Measurements from ENCODE around the gene BANP. TPM values are rescaled to one million over a fixed set of nuclear protein-coding genes. Genes with fewer than 3 reads are reported as not detected.

Gene BANP
- total and polyA plus RNA-seq, 4 donors = 10.3 to 56.6 (median 20.1) TPM

- Histone ChIP-seq H3K36me3 (ENCODE audit: control insufficient read depth in 4 of 4, insufficient read depth in 4 of 4, low read length in 4 of 4) (no peaks in the 10 kb centered on the region), H3K27ac (ENCODE audit: low read depth in 1 of 2, low read length in 1 of 2) (no peak overlapping the region), H3K27me3 (ENCODE audit: control insufficient read depth in 3 of 3, insufficient read depth in 3 of 3, low read length in 2 of 3) (peaks cover 0 to 2% (median 0%) of the 10 kb centered on the region in 3 donors), H3K9ac (ENCODE audit: insufficient read depth in 1 of 2, low read length in 2 of 2) (no peak overlapping the region), H3K4me3 (no peak overlapping the region), H3K9me3 (ENCODE audit: control insufficient read depth in 4 of 4, insufficient read depth in 3 of 4, low read length in 3 of 4) (no peaks in the 10 kb centered on the region), H3K4me1 (ENCODE audit: control insufficient read depth in 5 of 5, insufficient read depth in 5 of 5, low read length in 5 of 5) (no peaks in the 10 kb centered on the region)
- TF ChIP-seq, protein P1, sequence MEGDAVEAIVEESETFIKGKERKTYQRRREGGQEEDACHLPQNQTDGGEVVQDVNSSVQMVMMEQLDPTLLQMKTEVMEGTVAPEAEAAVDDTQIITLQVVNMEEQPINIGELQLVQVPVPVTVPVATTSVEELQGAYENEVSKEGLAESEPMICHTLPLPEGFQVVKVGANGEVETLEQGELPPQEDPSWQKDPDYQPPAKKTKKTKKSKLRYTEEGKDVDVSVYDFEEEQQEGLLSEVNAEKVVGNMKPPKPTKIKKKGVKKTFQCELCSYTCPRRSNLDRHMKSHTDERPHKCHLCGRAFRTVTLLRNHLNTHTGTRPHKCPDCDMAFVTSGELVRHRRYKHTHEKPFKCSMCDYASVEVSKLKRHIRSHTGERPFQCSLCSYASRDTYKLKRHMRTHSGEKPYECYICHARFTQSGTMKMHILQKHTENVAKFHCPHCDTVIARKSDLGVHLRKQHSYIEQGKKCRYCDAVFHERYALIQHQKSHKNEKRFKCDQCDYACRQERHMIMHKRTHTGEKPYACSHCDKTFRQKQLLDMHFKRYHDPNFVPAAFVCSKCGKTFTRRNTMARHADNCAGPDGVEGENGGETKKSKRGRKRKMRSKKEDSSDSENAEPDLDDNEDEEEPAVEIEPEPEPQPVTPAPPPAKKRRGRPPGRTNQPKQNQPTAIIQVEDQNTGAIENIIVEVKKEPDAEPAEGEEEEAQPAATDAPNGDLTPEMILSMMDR (IDR thresholded peaks at IDR 0.05; ENCODE audit: control extremely low read depth, extremely low read depth) = no peak
- ATAC-seq (ENCODE audit: insufficient read depth, low FRiP score) = no peak
- 62 to 79% methylated on average over 14 of the region's 14 CpGs for whole genome bisulfite sequencing, 2 donors
- no peak for DNase-seq
Measured at GRCh38 chr16:87922250-87922871, 28.9 kb upstream of the BANP start.

GRCh38 chr16:87924041-87924810 lies 27.0 kb upstream of the BANP start:
- no peak overlapping the region for H3K4me3 ChIP-seq
- no peak overlapping the region for H3K9ac ChIP-seq (ENCODE audit: insufficient read depth in 1 of 2, low read length in 2 of 2)
- H3K27me3 ChIP-seq (ENCODE audit: control insufficient read depth in 3 of 3, insufficient read depth in 3 of 3, low read length in 2 of 3) = peaks cover 0 to 2% (median 0%) of the 10 kb centered on the region in 3 donors
- no peaks in the 10 kb centered on the region for H3K4me1 ChIP-seq (ENCODE audit: control insufficient read depth in 5 of 5, insufficient read depth in 5 of 5, low read length in 5 of 5)
- H3K36me3 ChIP-seq (ENCODE audit: control insufficient read depth in 4 of 4, insufficient read depth in 4 of 4, low read length in 4 of 4) = no peaks in the 10 kb centered on the region
- H3K9me3 ChIP-seq (ENCODE audit: control insufficient read depth in 4 of 4, insufficient read depth in 3 of 4, low read length in 3 of 4) = no peaks in the 10 kb centered on the region
- TF ChIP-seq, protein P1 (IDR thresholded peaks at IDR 0.05; ENCODE audit: control extremely low read depth, extremely low read depth) = no peak
- DNase-seq = no peak
- WGBS, 2 donors = 76 to 83% methylated on average over 27 of the region's 27 CpGs
- ATAC-seq (ENCODE audit: insufficient read depth, low FRiP score) = no peak
- H3K27ac ChIP-seq (ENCODE audit: low read depth in 1 of 2, low read length in 1 of 2) = no peak overlapping the region

- DNase-seq (no peak), ATAC-seq (ENCODE audit: insufficient read depth, low FRiP score) (no peak)
- H3K9ac ChIP-seq (ENCODE audit: insufficient read depth in 1 of 2, low read length in 2 of 2) = no peak overlapping the region
- TF ChIP-seq, protein P1 (IDR thresholded peaks at IDR 0.05; ENCODE audit: control extremely low read depth, extremely low read depth) = no peak
- no peak overlapping the region for H3K4me3 ChIP-seq
- H3K27me3 ChIP-seq (ENCODE audit: control insufficient read depth in 3 of 3, insufficient read depth in 3 of 3, low read length in 2 of 3) = peaks cover 0 to 2% (median 0%) of the 10 kb centered on the region in 3 donors
- no peaks in the 10 kb centered on the region for H3K9me3 ChIP-seq (ENCODE audit: control insufficient read depth in 4 of 4, insufficient read depth in 3 of 4, low read length in 3 of 4)
- WGBS, 2 donors = 85 to 93% methylated on average over 26 of the region's 26 CpGs
- H3K4me1 ChIP-seq (ENCODE audit: control insufficient read depth in 5 of 5, insufficient read depth in 5 of 5, low read length in 5 of 5) = no peaks in the 10 kb centered on the region
- H3K27ac ChIP-seq (ENCODE audit: low read depth in 1 of 2, low read length in 1 of 2) = no peak overlapping the region
- H3K36me3 ChIP-seq (ENCODE audit: control insufficient read depth in 4 of 4, insufficient read depth in 4 of 4, low read length in 4 of 4) = no peaks in the 10 kb centered on the region
Measured at GRCh38 chr16:87924811-87925670, 26.2 kb upstream of the BANP start.

All from lung (tissue), 12 donors.